NCI-H345 (cell line): ENCODE results near the gene TFR2.
"Not testable (repeated sequence)": the region's sequence is repeated elsewhere in the genome, so short reads cannot be mapped to it uniquely, and the experiment has no call there.

Experiments
- DNase-seq: peaks from one replicate; lab custom pipeline; 2025; lab: John Stamatoyannopoulos, UW

TFR2 gene

GRCh38 chr7:100678291-100678984 is 37.1 kb upstream of the TFR2 start:
- no peak for DNase-seq

GRCh38 chr7:100677308-100678267 is 36.2 kb upstream of the TFR2 start:
- DNase-seq = no peak

- DNase-seq = no peak
These were observed 35.4 kb upstream of the TFR2 start for GRCh38 chr7:100676501-100677306.

GRCh38 chr7:100675581-100676350 is 34.4 kb upstream of the TFR2 start:
- DNase-seq = no peak

GRCh38 chr7:100675105-100675451 is 33.7 kb upstream of the TFR2 start:
- DNase-seq = no peak

GRCh38 chr7:100674411-100675104 is 33.2 kb upstream of the TFR2 start:
- no peak for DNase-seq

- peak; percentile 30 for DNase-seq
These were observed 32.6 kb upstream of the TFR2 start for GRCh38 chr7:100673942-100674410.

GRCh38 chr7:100673302-100673941 is 32.1 kb upstream of the TFR2 start, which contains the start of gene GNB2:
Gene GNB2, plus strand, starts transcription at chr7:100673740. Its CDS starts 2,526 bp downstream, at chr7:100676266.
- peak; percentile 99 for DNase-seq

- DNase-seq = no peak
These were observed 30.3 kb upstream of the TFR2 start for GRCh38 chr7:100671353-100672327.

- no peak for DNase-seq
These were observed 28.7 kb upstream of the TFR2 start for GRCh38 chr7:100670074-100670473.

- DNase-seq = not testable (repeated sequence)
These were observed 27.8 kb upstream of the TFR2 start for GRCh38 chr7:100669106-100669505.

- no peak for DNase-seq
These were observed 26.7 kb upstream of the TFR2 start for GRCh38 chr7:100668069-100668449.

- no peak for DNase-seq
These were observed 26.1 kb upstream of the TFR2 start for GRCh38 chr7:100667331-100668068.

- DNase-seq = no peak
These were observed 23.9 kb upstream of the TFR2 start for GRCh38 chr7:100665168-100665726.

- DNase-seq = not testable (repeated sequence)
These were observed 20.9 kb upstream of the TFR2 start for GRCh38 chr7:100662194-100662776.

GRCh38 chr7:100655908-100656674 is 14.7 kb upstream of the TFR2 start, which contains the start of gene ACTL6B:
Gene ACTL6B, minus strand, starts transcription at chr7:100656448. Its CDS starts 94 bp downstream, at chr7:100656354.
- DNase-seq = peak; percentile 86
